ENCODE results near the gene AGBL4. TPM values are rescaled to one million over a fixed set of nuclear protein-coding genes. Genes with fewer than 3 reads are reported as not detected.

Gene AGBL4
- total RNA-seq, 2 donors from 2014 or later = 0.40 to 5.5 TPM

GRCh38 chr1:48977273-48977672, 1046.5 kb downstream of the AGBL4 start:
- Histone ChIP-seq H3K4me3 (ENCODE audit: low read length) (no peak overlapping the region), H3K9ac (ENCODE audit: extremely low read depth, low read length, poor library complexity, severe bottlenecking) (no peak overlapping the region), H3K36me3 (ENCODE audit: control insufficient read depth, insufficient read depth, low read length) (no peaks in the 10 kb centered on the region), H3K27me3 (ENCODE audit: control insufficient read depth, insufficient read depth, low read length, poor library complexity, severe bottlenecking) (no peaks in the 10 kb centered on the region), H3K27ac (ENCODE audit: low read depth, low read length) (no peak overlapping the region), H3K4me1 (ENCODE audit: control insufficient read depth, insufficient read depth, low read length) (no peaks in the 10 kb centered on the region), H3K9me3 (ENCODE audit: control insufficient read depth, low read length) (peaks cover 37% of the 10 kb centered on the region)
- Mint-ChIP-seq H3K27me3 (ENCODE audit: insufficient read depth) (no peaks in the 10 kb centered on the region), H3K36me3 (ENCODE audit: low read depth) (no peaks in the 10 kb centered on the region), H3K4me3 (no peak overlapping the region), H3K9me3 (peaks cover 3% of the 10 kb centered on the region), H3K4me1 (peaks cover 21% of the 10 kb centered on the region), H3K27ac (no peak overlapping the region)
- no peak for DNase-seq
- 49 to 56% methylated on average over 2 of the region's 2 CpGs for WGBS, 2 experiments (ENCODE audit: insufficient coverage in 1 of 2, insufficient read length in 1 of 2)
- TF ChIP-seq CTCF (conservative IDR thresholded peaks at IDR 0.05) = no peak

GRCh38 chr1:48969971-48970370, 1053.8 kb downstream of the AGBL4 start:
- no peaks in the 10 kb centered on the region for H3K9me3 Mint-ChIP-seq

GRCh38 chr1:48967318-48967717, 1056.4 kb downstream of the AGBL4 start:
- no peaks in the 10 kb centered on the region for H3K4me1 ChIP-seq (ENCODE audit: control insufficient read depth, insufficient read depth, low read length)
- H3K9me3 ChIP-seq (ENCODE audit: control insufficient read depth, low read length) = peaks cover 17% of the 10 kb centered on the region
- WGBS, 2 experiments (ENCODE audit: insufficient coverage in 1 of 2, insufficient read length in 1 of 2) = 50 to 75% methylated on average over 1 to 3 of the region's 3 CpGs
- TF ChIP-seq CTCF (conservative IDR thresholded peaks at IDR 0.05) = no peak
- no peak overlapping the region for H3K4me3 ChIP-seq (ENCODE audit: low read length)
- H3K36me3 Mint-ChIP-seq (ENCODE audit: low read depth) = no peaks in the 10 kb centered on the region
- H3K4me3 Mint-ChIP-seq = no peak overlapping the region
- no peaks in the 10 kb centered on the region for H3K27me3 ChIP-seq (ENCODE audit: control insufficient read depth, insufficient read depth, low read length, poor library complexity, severe bottlenecking)
- H3K27ac Mint-ChIP-seq = no peak overlapping the region
- H3K27ac ChIP-seq (ENCODE audit: low read depth, low read length) = no peak overlapping the region
- H3K9ac ChIP-seq (ENCODE audit: extremely low read depth, low read length, poor library complexity, severe bottlenecking) = no peak overlapping the region
- no peaks in the 10 kb centered on the region for H3K9me3 Mint-ChIP-seq
- no peaks in the 10 kb centered on the region for H3K27me3 Mint-ChIP-seq (ENCODE audit: insufficient read depth)
- no peaks in the 10 kb centered on the region for H3K36me3 ChIP-seq (ENCODE audit: control insufficient read depth, insufficient read depth, low read length)
- peaks cover 2% of the 10 kb centered on the region for H3K4me1 Mint-ChIP-seq
- no peak for DNase-seq

More at GRCh38 chr1:48969971-48970370, 1053.8 kb downstream of the AGBL4 start:
- Mint-ChIP-seq H3K27me3 (ENCODE audit: insufficient read depth) (no peaks in the 10 kb centered on the region), H3K4me3 (no peak overlapping the region), H3K4me1 (peaks cover 9% of the 10 kb centered on the region), H3K36me3 (ENCODE audit: low read depth) (no peaks in the 10 kb centered on the region), H3K27ac (no peak overlapping the region)
- DNase-seq = no peak
- Histone ChIP-seq H3K9ac (ENCODE audit: extremely low read depth, low read length, poor library complexity, severe bottlenecking) (no peak overlapping the region), H3K9me3 (ENCODE audit: control insufficient read depth, low read length) (peaks cover 17% of the 10 kb centered on the region), H3K4me3 (ENCODE audit: low read length) (no peak overlapping the region), H3K27me3 (ENCODE audit: control insufficient read depth, insufficient read depth, low read length, poor library complexity, severe bottlenecking) (no peaks in the 10 kb centered on the region), H3K36me3 (ENCODE audit: control insufficient read depth, insufficient read depth, low read length) (no peaks in the 10 kb centered on the region), H3K4me1 (ENCODE audit: control insufficient read depth, insufficient read depth, low read length) (no peaks in the 10 kb centered on the region), H3K27ac (ENCODE audit: low read depth, low read length) (no peak overlapping the region)
- WGBS, 2 experiments (ENCODE audit: insufficient coverage in 1 of 2, insufficient read length in 1 of 2) = 62 to 88% methylated on average over 1 of the region's 1 CpG
- no peak for TF ChIP-seq CTCF (conservative IDR thresholded peaks at IDR 0.05)
